Endothelial cell of umbilical vein (primary cell): ENCODE data around the gene ICAM1.

ENCODE experiments used
- EZH2 ChIP-seq: IDR thresholded peaks from 2 replicates; pipeline ENCODE4 v1.6.1; 2012; ENCODE audit warnings: borderline replicate concordance, low read depth, mild to moderate bottlenecking, moderate library complexity, low read length, inconsistent platforms; ENCODE audit not compliant: severe bottlenecking
- FOS ChIP-seq: IDR thresholded peaks from 2 replicates; pipeline ENCODE4 v1.6.1; 2011; ENCODE audit warnings: mild to moderate bottlenecking, low read length, moderate library complexity, borderline replicate concordance; ENCODE audit not compliant: insufficient read depth
- JUN ChIP-seq: IDR thresholded peaks from 2 replicates; pipeline ENCODE4 v1.6.1; 2011; ENCODE audit warnings: borderline replicate concordance, low read depth; ENCODE audit not compliant: insufficient read length, insufficient read depth
- POLR2A ChIP-seq: IDR thresholded peaks from 2 replicates; pipeline ENCODE4 v1.6.1; 2012; ENCODE audit warnings: low read depth, mild to moderate bottlenecking, control low read depth, low read length
- POLR2AphosphoS5 ChIP-seq: IDR thresholded peaks from 2 replicates; pipeline ENCODE4 v1.6.1; 2012; ENCODE audit warnings: low read depth, mild to moderate bottlenecking, control low read depth, low read length, moderate library complexity; ENCODE audit not compliant: insufficient read depth
- TF ChIP-seq, protein P1 (sequence below), 2 donors: IDR thresholded peaks; 1 replicate in 1 of 2; 2 replicates in 1 of 2; pipeline ENCODE4 v1.5.1; 2011; ENCODE audit warnings: low read length in 2 of 2, mild to moderate bottlenecking in 2 of 2, moderate library complexity in 2 of 2, control low read depth in 1 of 2, inconsistent platforms in 1 of 2, low read depth in 1 of 2; ENCODE audit not compliant: insufficient read depth in 1 of 2; ENCODE audit errors: extremely low read depth in 1 of 2

DNA sequence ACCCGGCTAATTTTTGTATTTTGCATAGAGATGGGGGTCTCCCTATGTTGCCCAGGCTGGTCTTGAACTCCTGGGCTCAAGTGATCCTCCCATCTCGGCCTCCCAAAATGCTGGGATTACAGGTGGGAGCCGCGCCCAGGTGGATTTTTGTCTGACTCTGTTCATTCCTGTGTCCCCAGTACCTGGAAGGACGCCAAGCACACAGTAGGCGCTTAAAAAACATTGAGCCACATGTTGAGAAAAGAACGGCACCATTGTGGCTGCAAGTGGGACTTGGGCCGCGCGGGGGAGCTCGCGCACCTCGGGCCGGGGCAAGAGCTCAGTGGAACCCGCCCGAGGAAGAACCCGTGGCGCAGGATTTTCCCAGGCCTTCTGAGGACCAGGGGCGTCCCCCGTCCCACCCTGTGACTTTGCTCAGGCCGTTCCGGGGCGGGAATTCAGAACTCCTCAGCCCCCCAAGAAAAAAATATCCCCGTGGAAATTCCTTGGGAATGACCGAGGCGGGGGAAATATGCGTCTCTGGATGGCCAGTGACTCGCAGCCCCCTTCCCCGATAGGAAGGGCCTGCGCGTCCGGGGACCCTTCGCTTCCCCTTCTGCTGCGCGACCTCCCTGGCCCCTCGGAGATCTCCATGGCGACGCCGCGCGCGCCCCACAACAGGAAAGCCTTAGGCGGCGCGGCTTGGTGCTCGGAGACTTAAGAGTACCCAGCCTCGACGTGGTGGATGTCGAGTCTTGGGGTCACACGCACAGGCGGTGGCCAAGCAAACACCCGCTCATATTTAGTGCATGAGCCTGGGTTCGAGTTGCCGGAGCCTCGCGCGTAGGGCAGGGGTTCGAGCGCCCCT, 1.4 kb upstream of the ICAM1 start:
- TF ChIP-seq, protein P1, sequence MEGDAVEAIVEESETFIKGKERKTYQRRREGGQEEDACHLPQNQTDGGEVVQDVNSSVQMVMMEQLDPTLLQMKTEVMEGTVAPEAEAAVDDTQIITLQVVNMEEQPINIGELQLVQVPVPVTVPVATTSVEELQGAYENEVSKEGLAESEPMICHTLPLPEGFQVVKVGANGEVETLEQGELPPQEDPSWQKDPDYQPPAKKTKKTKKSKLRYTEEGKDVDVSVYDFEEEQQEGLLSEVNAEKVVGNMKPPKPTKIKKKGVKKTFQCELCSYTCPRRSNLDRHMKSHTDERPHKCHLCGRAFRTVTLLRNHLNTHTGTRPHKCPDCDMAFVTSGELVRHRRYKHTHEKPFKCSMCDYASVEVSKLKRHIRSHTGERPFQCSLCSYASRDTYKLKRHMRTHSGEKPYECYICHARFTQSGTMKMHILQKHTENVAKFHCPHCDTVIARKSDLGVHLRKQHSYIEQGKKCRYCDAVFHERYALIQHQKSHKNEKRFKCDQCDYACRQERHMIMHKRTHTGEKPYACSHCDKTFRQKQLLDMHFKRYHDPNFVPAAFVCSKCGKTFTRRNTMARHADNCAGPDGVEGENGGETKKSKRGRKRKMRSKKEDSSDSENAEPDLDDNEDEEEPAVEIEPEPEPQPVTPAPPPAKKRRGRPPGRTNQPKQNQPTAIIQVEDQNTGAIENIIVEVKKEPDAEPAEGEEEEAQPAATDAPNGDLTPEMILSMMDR (IDR thresholded peaks at IDR 0.05; ENCODE audit: extremely low read depth in 1 of 2, insufficient read depth in 1 of 2, low read depth in 1 of 2, low read length in 2 of 2), result peak; percentile 88 to 93
- no peak for TF ChIP-seq EZH2
- no peak for TF ChIP-seq FOS
- no peak for TF ChIP-seq POLR2A
- TF ChIP-seq JUN, result no peak
- TF ChIP-seq POLR2AphosphoS5, result no peak
